Measurements from ENCODE around the gene LRP1-AS.

GRCh38 chr12:57177354-57177753 lies 29.9 kb upstream of the LRP1-AS start:
- TF ChIP-seq TCF7L2 (IDR thresholded peaks at IDR 0.05; ENCODE audit: low read depth, low read length) = no peak
- TF ChIP-seq CTCF (IDR thresholded peaks at IDR 0.05) = no peak
- no peak for TF ChIP-seq REST (IDR thresholded peaks at IDR 0.05; ENCODE audit: insufficient read depth in 1 of 2, low read depth in 2 of 2, low read length in 1 of 2)
- TF ChIP-seq POLR2AphosphoS5 (IDR thresholded peaks at IDR 0.05; ENCODE audit: low read depth, low read length) = no peak
